OCI-LY7 (cell line): ENCODE results near the gene NAXE.

Source experiments
- EZH2phosphoT487 ChIP-seq: fragments of 200-600 bp; sonication (generic); IDR thresholded peaks from 2 replicates; pipeline ENCODE4 v1.6.1; 2018; ENCODE audit warnings: low read depth, borderline replicate concordance, mild to moderate bottlenecking, mixed run types, antibody characterized with exemption, low read length, moderate library complexity, mixed read lengths
- TF ChIP-seq, protein P1 (sequence below): fragments of 200-600 bp; sonication (generic); conservative IDR thresholded peaks from 2 replicates; pipeline ENCODE4 v1.5.1; 2014; ENCODE audit warnings: mild to moderate bottlenecking, antibody characterized with exemption, low read length, moderate library complexity, mixed read lengths

DNA sequence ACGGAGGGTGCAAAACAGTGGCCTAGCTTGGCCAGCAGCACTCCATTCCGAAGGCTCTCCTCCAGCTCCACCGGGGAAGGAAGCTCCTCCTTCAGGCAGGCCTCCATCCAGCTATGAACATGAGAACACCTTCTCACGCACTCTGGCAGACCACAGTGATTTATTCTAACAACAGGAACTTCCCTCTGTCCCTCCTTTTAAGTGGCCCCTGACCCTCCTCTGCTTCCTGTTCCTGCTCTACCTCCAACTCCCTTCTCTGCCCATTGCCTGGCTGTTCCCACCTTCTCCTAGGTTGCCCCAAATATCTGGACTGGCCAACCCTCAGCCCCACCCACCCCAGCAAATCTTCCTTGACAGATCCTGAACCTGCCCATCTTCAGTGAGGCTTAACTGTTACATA lies 25.1 kb upstream of the NAXE start:
- TF ChIP-seq, protein P1, sequence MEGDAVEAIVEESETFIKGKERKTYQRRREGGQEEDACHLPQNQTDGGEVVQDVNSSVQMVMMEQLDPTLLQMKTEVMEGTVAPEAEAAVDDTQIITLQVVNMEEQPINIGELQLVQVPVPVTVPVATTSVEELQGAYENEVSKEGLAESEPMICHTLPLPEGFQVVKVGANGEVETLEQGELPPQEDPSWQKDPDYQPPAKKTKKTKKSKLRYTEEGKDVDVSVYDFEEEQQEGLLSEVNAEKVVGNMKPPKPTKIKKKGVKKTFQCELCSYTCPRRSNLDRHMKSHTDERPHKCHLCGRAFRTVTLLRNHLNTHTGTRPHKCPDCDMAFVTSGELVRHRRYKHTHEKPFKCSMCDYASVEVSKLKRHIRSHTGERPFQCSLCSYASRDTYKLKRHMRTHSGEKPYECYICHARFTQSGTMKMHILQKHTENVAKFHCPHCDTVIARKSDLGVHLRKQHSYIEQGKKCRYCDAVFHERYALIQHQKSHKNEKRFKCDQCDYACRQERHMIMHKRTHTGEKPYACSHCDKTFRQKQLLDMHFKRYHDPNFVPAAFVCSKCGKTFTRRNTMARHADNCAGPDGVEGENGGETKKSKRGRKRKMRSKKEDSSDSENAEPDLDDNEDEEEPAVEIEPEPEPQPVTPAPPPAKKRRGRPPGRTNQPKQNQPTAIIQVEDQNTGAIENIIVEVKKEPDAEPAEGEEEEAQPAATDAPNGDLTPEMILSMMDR = no peak
- no peak for TF ChIP-seq EZH2phosphoT487
